Measurements from ENCODE around the gene TXNRD1. TPM values are rescaled to one million over a fixed set of nuclear protein-coding genes. Genes with fewer than 3 reads are reported as not detected.

TXNRD1 gene
- total and polyA plus RNA-seq, 2 experiments from 2014 or later: 43.5 to 74.9 TPM

DNA sequence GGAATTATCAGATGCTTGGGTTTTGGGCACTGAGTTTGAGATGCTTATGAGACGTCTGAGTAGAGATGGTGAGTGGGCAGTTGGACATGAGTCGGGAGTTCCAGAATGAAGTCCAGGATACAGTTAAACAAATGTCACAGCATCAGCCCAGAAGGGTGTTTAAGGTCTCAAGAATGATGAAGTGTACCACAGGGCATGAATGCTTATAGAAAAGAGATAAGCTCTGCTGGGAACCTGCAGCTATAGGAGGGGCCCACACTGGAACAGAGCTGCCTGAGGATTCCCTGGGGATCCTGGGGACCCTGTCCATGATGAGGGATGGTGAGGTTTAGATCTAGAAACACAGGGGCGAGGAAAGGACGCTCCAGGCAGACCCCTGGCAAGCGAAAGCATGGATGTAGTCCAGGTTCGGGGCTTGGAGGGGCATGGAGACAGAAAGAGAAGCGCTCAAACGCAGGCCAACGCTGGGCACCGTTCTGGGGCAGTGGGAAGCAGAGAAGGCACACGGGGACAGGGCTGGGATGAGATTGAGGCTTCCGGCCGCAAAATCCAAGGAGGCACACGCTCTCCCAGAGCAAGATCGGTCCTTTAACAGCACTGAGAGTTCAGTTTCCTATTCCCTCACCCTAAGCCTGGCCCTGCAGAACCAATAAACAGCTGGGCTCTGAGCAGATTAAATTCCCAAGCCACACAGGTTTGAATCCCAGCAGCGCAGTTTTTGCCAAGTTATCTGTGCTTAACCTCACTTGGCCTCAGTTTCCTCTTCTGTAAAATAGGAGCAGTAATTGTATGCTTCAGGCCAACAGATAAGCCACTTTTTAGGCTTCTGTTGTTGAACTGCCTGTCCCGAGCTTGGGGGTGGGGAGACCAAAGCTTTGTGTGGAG lies 140.9 kb downstream of the TXNRD1 start:
- Histone ChIP-seq H3K9me3 (ENCODE audit: low read depth) (no peaks in the 10 kb centered on the region), H3K27me3 (no peaks in the 10 kb centered on the region), H3K27ac (no peak overlapping the region), H3K4me1 (ENCODE audit: low read depth) (no peaks in the 10 kb centered on the region), H3K4me3 (no peak overlapping the region), H3K36me3 (no peaks in the 10 kb centered on the region)
- TF ChIP-seq, protein P1, sequence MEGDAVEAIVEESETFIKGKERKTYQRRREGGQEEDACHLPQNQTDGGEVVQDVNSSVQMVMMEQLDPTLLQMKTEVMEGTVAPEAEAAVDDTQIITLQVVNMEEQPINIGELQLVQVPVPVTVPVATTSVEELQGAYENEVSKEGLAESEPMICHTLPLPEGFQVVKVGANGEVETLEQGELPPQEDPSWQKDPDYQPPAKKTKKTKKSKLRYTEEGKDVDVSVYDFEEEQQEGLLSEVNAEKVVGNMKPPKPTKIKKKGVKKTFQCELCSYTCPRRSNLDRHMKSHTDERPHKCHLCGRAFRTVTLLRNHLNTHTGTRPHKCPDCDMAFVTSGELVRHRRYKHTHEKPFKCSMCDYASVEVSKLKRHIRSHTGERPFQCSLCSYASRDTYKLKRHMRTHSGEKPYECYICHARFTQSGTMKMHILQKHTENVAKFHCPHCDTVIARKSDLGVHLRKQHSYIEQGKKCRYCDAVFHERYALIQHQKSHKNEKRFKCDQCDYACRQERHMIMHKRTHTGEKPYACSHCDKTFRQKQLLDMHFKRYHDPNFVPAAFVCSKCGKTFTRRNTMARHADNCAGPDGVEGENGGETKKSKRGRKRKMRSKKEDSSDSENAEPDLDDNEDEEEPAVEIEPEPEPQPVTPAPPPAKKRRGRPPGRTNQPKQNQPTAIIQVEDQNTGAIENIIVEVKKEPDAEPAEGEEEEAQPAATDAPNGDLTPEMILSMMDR (IDR thresholded peaks at IDR 0.05; ENCODE audit: low read depth, low read length): no peak
- DNase-seq (ENCODE audit: low read depth in 1 of 2, low spot score in 1 of 2): peak in 1 of 2 donors; percentile 12

GRCh38 chr12:104357421-104357952 lies 141.9 kb downstream of the TXNRD1 start:
- DNase-seq (ENCODE audit: low read depth in 1 of 2, low spot score in 1 of 2): peak in 1 of 2 donors; percentile 75
- no peaks in the 10 kb centered on the region for H3K27me3 ChIP-seq
- no peaks in the 10 kb centered on the region for H3K9me3 ChIP-seq (ENCODE audit: low read depth)
- H3K4me3 ChIP-seq: no peak overlapping the region
- TF ChIP-seq, protein P1 (IDR thresholded peaks at IDR 0.05; ENCODE audit: low read depth, low read length): no peak
- no peak overlapping the region for H3K27ac ChIP-seq
- H3K36me3 ChIP-seq: no peaks in the 10 kb centered on the region
- H3K4me1 ChIP-seq (ENCODE audit: low read depth): no peaks in the 10 kb centered on the region

DNA sequence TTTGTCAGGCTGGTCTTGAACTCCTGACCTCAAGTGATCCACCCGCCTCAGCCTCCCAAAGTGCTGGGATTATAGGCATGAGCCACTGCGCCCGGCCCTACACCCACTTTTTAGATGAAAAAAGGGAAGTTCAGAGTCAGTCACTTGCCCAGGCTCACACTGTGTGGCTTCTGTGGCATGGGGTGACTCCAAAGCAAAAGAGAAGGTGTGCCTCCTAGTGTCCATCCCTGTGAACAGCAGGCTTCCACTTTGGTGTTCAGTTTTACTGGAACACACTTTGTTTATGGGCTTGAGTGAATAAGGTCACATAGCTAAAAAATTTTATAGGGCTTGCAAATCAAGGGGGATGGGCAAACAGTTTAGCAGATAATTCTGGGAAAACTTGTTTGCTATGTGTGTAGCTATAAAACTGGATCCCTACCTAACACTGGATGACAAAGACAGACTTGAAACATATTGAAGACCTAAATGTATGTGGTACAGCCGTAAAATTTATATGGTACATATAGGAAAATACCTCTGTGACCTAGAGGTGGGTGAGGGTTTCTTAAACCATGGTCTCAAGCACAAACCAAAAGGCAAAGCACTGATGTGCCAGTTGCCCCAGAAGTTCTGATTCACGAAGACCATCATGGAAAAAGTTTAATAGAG lies 142.9 kb downstream of the TXNRD1 start:
- no peaks in the 10 kb centered on the region for H3K36me3 ChIP-seq
- no peaks in the 10 kb centered on the region for H3K27me3 ChIP-seq
- no peak overlapping the region for H3K27ac ChIP-seq
- H3K4me1 ChIP-seq (ENCODE audit: low read depth): no peaks in the 10 kb centered on the region
- no peak overlapping the region for H3K4me3 ChIP-seq
- TF ChIP-seq, protein P1 (IDR thresholded peaks at IDR 0.05; ENCODE audit: low read depth, low read length): peak; percentile 74
- no peaks in the 10 kb centered on the region for H3K9me3 ChIP-seq (ENCODE audit: low read depth)
- DNase-seq (ENCODE audit: low read depth in 1 of 2, low spot score in 1 of 2): peak; percentile 64 to 72

DNA sequence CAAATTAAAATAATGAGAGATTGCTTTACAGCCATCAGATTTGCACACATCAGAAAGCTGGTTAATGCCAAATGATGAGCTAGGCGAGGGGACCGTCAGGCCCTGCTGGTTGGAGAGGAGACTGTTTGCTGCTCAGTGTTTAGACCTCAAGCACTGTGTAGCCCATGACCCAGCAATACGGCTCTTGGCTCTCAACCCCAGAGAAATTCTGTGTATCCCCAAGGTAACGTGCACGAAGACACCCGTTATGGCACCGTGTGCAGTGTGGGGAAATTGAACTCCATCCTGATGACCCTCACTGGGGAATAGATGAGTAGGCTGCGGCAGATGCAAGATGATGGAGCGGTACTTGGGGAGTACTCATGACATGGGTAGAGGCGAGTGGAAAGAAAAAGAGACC lies 143.6 kb downstream of the TXNRD1 start:
- H3K4me3 ChIP-seq: no peak overlapping the region
- H3K36me3 ChIP-seq: no peaks in the 10 kb centered on the region
- no peaks in the 10 kb centered on the region for H3K27me3 ChIP-seq
- no peak overlapping the region for H3K27ac ChIP-seq
- DNase-seq (ENCODE audit: low read depth in 1 of 2, low spot score in 1 of 2): no peak
- TF ChIP-seq, protein P1 (IDR thresholded peaks at IDR 0.05; ENCODE audit: low read depth, low read length): no peak
- no peaks in the 10 kb centered on the region for H3K4me1 ChIP-seq (ENCODE audit: low read depth)
- H3K9me3 ChIP-seq (ENCODE audit: low read depth): no peaks in the 10 kb centered on the region

GRCh38 chr12:104360157-104360556 lies 144.6 kb downstream of the TXNRD1 start:
- H3K27me3 ChIP-seq: no peaks in the 10 kb centered on the region
- no peaks in the 10 kb centered on the region for H3K4me1 ChIP-seq (ENCODE audit: low read depth)
- no peak overlapping the region for H3K27ac ChIP-seq
- no peak for DNase-seq (ENCODE audit: low read depth in 1 of 2, low spot score in 1 of 2)
- no peaks in the 10 kb centered on the region for H3K9me3 ChIP-seq (ENCODE audit: low read depth)
- H3K36me3 ChIP-seq: no peaks in the 10 kb centered on the region
- H3K4me3 ChIP-seq: no peak overlapping the region
- TF ChIP-seq, protein P1 (IDR thresholded peaks at IDR 0.05; ENCODE audit: low read depth, low read length): no peak

Measured in cardiac muscle cell (in vitro differentiated cells and primary cell).